HepG2 (cell line): ENCODE data around the gene SLC17A8.

ENCODE experiments used
- CREM ChIP-seq, 2 experiments: sonication (generic) in 1 of 2; formaldehyde crosslinking in 1 of 2; IDR thresholded peaks; 2 replicates each; pipeline versions ENCODE4 v1.4.0 to v1.6.1; 2016 to 2020; ENCODE audit warnings: antibody characterized with exemption in 1 of 2, mild to moderate bottlenecking in 1 of 2, missing genetic modification reagents in 1 of 2
- EHMT2 ChIP-seq: fragments of 200-600 bp; sonication (generic); IDR thresholded peaks from 2 replicates; pipeline ENCODE4 v1.7.0; 2017; ENCODE audit warnings: antibody characterized with exemption, low read depth, low read length, borderline replicate concordance
- HNF4A ChIP-seq: sonication (generic); formaldehyde crosslinking; IDR thresholded peaks from 2 replicates; pipeline ENCODE4 v1.4.0; 2020; ENCODE audit warnings: missing genetic modification reagents
- POLR2A ChIP-seq, 2 experiments: IDR thresholded peaks; 2 replicates each; pipeline ENCODE4 v1.6.1; 2011; ENCODE audit warnings: low read depth in 2 of 2, low read length in 2 of 2, mild to moderate bottlenecking in 1 of 2, moderate library complexity in 1 of 2; ENCODE audit not compliant: insufficient read depth in 1 of 2
- ZNF24 ChIP-seq: fragments of 450-650 bp; IDR thresholded peaks from 2 replicates; pipeline ENCODE4 v1.6.1; 2017; ENCODE audit warnings: antibody characterized with exemption, mild to moderate bottlenecking
- ZNF274 ChIP-seq: sonication (generic); formaldehyde crosslinking; IDR thresholded peaks from 2 replicates; pipeline ENCODE4 v1.5.1; 2020; ENCODE audit warnings: mild to moderate bottlenecking, missing genetic modification reagents
- ZNF615 ChIP-seq: sonication (generic); formaldehyde crosslinking; IDR thresholded peaks from 2 replicates; pipeline ENCODE4 v1.5.0; 2020; ENCODE audit warnings: mild to moderate bottlenecking, missing genetic modification reagents, borderline replicate concordance
- TF ChIP-seq, protein P1 (sequence below): IDR thresholded peaks from 2 replicates; pipeline ENCODE4 v1.6.1; 2016; ENCODE audit warnings: missing compliant biosample characterization, missing genetic modification reagents, borderline replicate concordance
- TF ChIP-seq, protein P2 (sequence below): sonication (generic); IDR thresholded peaks from 2 replicates; pipeline ENCODE4 v1.6.1; 2016; ENCODE audit warnings: low read depth, borderline replicate concordance
- TF ChIP-seq, protein P3 (sequence below): sonication (generic); formaldehyde crosslinking; IDR thresholded peaks from 2 replicates; pipeline ENCODE4 v1.4.0; 2020; ENCODE audit warnings: missing genetic modification reagents, borderline replicate concordance
- TF ChIP-seq, protein P4 (sequence below): sonication (generic); formaldehyde crosslinking; IDR thresholded peaks from 2 replicates; pipeline ENCODE4 v1.9.0; 2021; ENCODE audit warnings: missing genetic modification reagents, borderline replicate concordance
- TF ChIP-seq, protein P5 (sequence below): sonication (generic); formaldehyde crosslinking; IDR thresholded peaks from 2 replicates; pipeline ENCODE4 v1.5.1; 2020; ENCODE audit warnings: missing genetic modification reagents, mild to moderate bottlenecking, borderline replicate concordance

DNA sequence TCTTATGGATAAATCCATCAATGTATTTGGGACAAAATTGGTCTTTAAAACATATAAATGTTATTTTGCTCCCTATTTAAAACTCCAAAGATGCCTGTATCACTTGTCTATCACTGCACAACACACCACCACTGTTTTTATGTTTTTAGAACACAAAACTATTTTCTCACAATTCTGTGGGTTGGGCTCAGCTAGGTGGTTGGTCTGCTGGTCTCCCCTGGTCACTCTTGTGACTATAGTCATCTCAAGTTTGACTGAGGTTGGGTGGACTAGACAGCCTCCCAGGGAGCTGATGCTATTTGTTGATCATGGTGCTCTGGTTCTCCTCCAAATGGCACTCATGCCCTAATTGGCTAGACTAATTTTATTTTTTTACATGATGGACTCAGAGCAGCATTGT lies 77.3 kb downstream of the SLC17A8 start:
- TF ChIP-seq CREM (IDR thresholded peaks at IDR 0.05), result no peak
- TF ChIP-seq CREM (CRISPR knock-in tag; IDR thresholded peaks at IDR 0.05), result no peak
- TF ChIP-seq, protein P1, sequence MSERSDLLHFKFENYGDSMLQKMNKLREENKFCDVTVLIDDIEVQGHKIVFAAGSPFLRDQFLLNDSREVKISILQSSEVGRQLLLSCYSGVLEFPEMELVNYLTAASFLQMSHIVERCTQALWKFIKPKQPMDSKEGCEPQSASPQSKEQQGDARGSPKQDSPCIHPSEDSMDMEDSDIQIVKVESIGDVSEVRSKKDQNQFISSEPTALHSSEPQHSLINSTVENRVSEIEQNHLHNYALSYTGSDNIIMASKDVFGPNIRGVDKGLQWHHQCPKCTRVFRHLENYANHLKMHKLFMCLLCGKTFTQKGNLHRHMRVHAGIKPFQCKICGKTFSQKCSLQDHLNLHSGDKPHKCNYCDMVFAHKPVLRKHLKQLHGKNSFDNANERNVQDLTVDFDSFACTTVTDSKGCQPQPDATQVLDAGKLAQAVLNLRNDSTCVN (CRISPR knock-in tag), result no peak
- TF ChIP-seq, protein P2, sequence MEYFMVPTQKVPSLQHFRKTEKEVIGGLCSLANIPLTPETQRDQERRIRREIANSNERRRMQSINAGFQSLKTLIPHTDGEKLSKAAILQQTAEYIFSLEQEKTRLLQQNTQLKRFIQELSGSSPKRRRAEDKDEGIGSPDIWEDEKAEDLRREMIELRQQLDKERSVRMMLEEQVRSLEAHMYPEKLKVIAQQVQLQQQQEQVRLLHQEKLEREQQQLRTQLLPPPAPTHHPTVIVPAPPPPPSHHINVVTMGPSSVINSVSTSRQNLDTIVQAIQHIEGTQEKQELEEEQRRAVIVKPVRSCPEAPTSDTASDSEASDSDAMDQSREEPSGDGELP, result no peak
- TF ChIP-seq, protein P3, sequence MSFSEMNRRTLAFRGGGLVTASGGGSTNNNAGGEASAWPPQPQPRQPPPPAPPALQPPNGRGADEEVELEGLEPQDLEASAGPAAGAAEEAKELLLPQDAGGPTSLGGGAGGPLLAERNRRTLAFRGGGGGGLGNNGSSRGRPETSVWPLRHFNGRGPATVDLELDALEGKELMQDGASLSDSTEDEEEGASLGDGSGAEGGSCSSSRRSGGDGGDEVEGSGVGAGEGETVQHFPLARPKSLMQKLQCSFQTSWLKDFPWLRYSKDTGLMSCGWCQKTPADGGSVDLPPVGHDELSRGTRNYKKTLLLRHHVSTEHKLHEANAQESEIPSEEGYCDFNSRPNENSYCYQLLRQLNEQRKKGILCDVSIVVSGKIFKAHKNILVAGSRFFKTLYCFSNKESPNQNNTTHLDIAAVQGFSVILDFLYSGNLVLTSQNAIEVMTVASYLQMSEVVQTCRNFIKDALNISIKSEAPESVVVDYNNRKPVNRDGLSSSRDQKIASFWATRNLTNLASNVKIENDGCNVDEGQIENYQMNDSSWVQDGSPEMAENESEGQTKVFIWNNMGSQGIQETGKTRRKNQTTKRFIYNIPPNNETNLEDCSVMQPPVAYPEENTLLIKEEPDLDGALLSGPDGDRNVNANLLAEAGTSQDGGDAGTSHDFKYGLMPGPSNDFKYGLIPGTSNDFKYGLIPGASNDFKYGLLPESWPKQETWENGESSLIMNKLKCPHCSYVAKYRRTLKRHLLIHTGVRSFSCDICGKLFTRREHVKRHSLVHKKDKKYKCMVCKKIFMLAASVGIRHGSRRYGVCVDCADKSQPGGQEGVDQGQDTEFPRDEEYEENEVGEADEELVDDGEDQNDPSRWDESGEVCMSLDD (CRISPR knock-in tag), result no peak
- no peak for TF ChIP-seq EHMT2
- TF ChIP-seq HNF4A (CRISPR knock-in tag), result no peak
- TF ChIP-seq, protein P4, sequence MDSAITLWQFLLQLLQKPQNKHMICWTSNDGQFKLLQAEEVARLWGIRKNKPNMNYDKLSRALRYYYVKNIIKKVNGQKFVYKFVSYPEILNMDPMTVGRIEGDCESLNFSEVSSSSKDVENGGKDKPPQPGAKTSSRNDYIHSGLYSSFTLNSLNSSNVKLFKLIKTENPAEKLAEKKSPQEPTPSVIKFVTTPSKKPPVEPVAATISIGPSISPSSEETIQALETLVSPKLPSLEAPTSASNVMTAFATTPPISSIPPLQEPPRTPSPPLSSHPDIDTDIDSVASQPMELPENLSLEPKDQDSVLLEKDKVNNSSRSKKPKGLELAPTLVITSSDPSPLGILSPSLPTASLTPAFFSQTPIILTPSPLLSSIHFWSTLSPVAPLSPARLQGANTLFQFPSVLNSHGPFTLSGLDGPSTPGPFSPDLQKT, result no peak
- no peak for TF ChIP-seq ZNF615
- no peak for TF ChIP-seq ZNF274
- TF ChIP-seq POLR2A (IDR thresholded peaks at IDR 0.05; ENCODE audit: insufficient read depth in 1 of 2, low read depth in 2 of 2, low read length in 2 of 2), result no peak
- TF ChIP-seq, protein P5, sequence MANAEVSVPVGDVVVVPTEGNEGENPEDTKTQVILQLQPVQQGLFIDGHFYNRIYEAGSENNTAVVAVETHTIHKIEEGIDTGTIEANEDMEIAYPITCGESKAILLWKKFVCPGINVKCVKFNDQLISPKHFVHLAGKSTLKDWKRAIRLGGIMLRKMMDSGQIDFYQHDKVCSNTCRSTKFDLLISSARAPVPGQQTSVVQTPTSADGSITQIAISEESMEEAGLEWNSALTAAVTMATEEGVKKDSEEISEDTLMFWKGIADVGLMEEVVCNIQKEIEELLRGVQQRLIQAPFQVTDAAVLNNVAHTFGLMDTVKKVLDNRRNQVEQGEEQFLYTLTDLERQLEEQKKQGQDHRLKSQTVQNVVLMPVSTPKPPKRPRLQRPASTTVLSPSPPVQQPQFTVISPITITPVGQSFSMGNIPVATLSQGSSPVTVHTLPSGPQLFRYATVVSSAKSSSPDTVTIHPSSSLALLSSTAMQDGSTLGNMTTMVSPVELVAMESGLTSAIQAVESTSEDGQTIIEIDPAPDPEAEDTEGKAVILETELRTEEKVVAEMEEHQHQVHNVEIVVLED (CRISPR knock-in tag), result no peak
- TF ChIP-seq ZNF24, result no peak
